H9 (cell line): ENCODE measurements around the gene KCNJ16. TPM values are rescaled to one million over a fixed set of nuclear protein-coding genes. Genes with fewer than 3 reads are reported as not detected.

Experiments
- DNase-seq: peaks from one replicate; pipeline ENCODE4 v3.0.0-alpha.2; 2017
- H2AFZ ChIP-seq: one replicate; pipeline ENCODE4 v1.6.1; 2013; ENCODE audit warnings: mild to moderate bottlenecking, low read length, control low read depth, moderate library complexity
- H2AK5ac ChIP-seq: 2 replicates; pipeline ENCODE4 v1.6.1; 2013; ENCODE audit warnings: low read length, control low read depth, mixed read lengths; ENCODE audit not compliant: insufficient read length
- H2BK120ac ChIP-seq: one replicate; pipeline ENCODE4 v1.6.1; 2013; ENCODE audit warnings: low read depth, mild to moderate bottlenecking, low read length, control low read depth, inconsistent platforms; ENCODE audit not compliant: poor library complexity, severe bottlenecking
- H2BK12ac ChIP-seq: 2 replicates; pipeline ENCODE4 v1.6.1; 2013; ENCODE audit warnings: low read length, control low read depth, mixed read lengths, low read depth; ENCODE audit not compliant: insufficient read length
- H2BK15ac ChIP-seq: 2 replicates; pipeline ENCODE4 v1.6.1; 2013; ENCODE audit warnings: low read depth, low read length, control low read depth
- H2BK20ac ChIP-seq: one replicate; pipeline ENCODE4 v1.6.1; 2013; ENCODE audit warnings: low read depth, mild to moderate bottlenecking, low read length, control low read depth, inconsistent platforms; ENCODE audit not compliant: poor library complexity, severe bottlenecking
- H2BK5ac ChIP-seq: 2 replicates; pipeline ENCODE4 v1.6.1; 2013; ENCODE audit warnings: low read length, control low read depth, mixed read lengths; ENCODE audit not compliant: insufficient read length
- H3K14ac ChIP-seq: 2 replicates; pipeline ENCODE4 v1.6.1; 2013; ENCODE audit warnings: low read length, control low read depth; ENCODE audit not compliant: insufficient read depth
- H3K18ac ChIP-seq: 2 replicates; pipeline ENCODE4 v1.6.1; 2013; ENCODE audit warnings: low read depth, mild to moderate bottlenecking, mixed read lengths, low read length, control low read depth; ENCODE audit not compliant: insufficient read length
- H3K23ac ChIP-seq: 2 replicates; pipeline ENCODE4 v1.6.1; 2013; ENCODE audit warnings: low read length, control low read depth, mixed read lengths, low read depth; ENCODE audit not compliant: insufficient read length
- H3K23me2 ChIP-seq: 2 replicates; pipeline ENCODE4 v1.6.1; 2013; ENCODE audit warnings: low read depth, mild to moderate bottlenecking, mixed read lengths, low read length, control low read depth; ENCODE audit not compliant: insufficient read length, poor library complexity, severe bottlenecking
- H3K27ac ChIP-seq: 2 replicates; pipeline ENCODE4 v1.5.1; 2013; ENCODE audit warnings: low read length, control low read depth, mixed read lengths, low read depth; ENCODE audit not compliant: insufficient read length
- H3K27me3 ChIP-seq: 2 replicates; pipeline ENCODE4 v1.6.1; 2013; ENCODE audit warnings: low read length, control low read depth, inconsistent platforms; ENCODE audit not compliant: insufficient read depth
- H3K4ac ChIP-seq: 2 replicates; pipeline ENCODE4 v1.6.1; 2013; ENCODE audit warnings: low read depth, mild to moderate bottlenecking, control low read depth, inconsistent platforms, low read length, moderate library complexity
- H3K4me1 ChIP-seq: 2 replicates; pipeline ENCODE4 v1.6.1; 2013; ENCODE audit warnings: low read length, control low read depth, inconsistent platforms; ENCODE audit not compliant: insufficient read depth
- H3K4me2 ChIP-seq: 2 replicates; pipeline ENCODE4 v1.6.1; 2013; ENCODE audit warnings: low read length, control low read depth, mixed read lengths; ENCODE audit not compliant: insufficient read length, insufficient read depth
- H3K56ac ChIP-seq: 2 replicates; pipeline ENCODE4 v1.6.1; 2013; ENCODE audit warnings: low read depth, mild to moderate bottlenecking, mixed read lengths, low read length, control low read depth; ENCODE audit not compliant: insufficient read length
- H3K79me1 ChIP-seq: 2 replicates; pipeline ENCODE4 v1.6.1; 2013; ENCODE audit warnings: low read depth, mild to moderate bottlenecking, moderate library complexity, low read length, control low read depth, inconsistent platforms; ENCODE audit not compliant: insufficient read depth, poor library complexity, severe bottlenecking
- H3K79me2 ChIP-seq: 2 replicates; pipeline ENCODE4 v1.6.1; 2013; ENCODE audit warnings: low read length, control low read depth, inconsistent platforms; ENCODE audit not compliant: insufficient read depth
- H3K9ac ChIP-seq: 2 replicates; pipeline ENCODE4 v1.6.1; 2013; ENCODE audit warnings: low read length, control low read depth, mixed read lengths; ENCODE audit not compliant: insufficient read length; ENCODE audit errors: extremely low read depth
- H3K9me3 ChIP-seq: one replicate; pipeline ENCODE4 v1.6.1; 2013; ENCODE audit warnings: low read depth, low read length, inconsistent platforms; ENCODE audit not compliant: control insufficient read depth
- H3T11ph ChIP-seq: one replicate; pipeline ENCODE4 v1.6.1; 2013; ENCODE audit warnings: mild to moderate bottlenecking, low read length, control low read depth, inconsistent platforms
- H4K20me1 ChIP-seq: one replicate; pipeline ENCODE4 v1.6.1; 2013; ENCODE audit not compliant: control insufficient read depth, insufficient read length, insufficient read depth
- H4K5ac ChIP-seq: 2 replicates; pipeline ENCODE4 v1.6.1; 2013; ENCODE audit warnings: low read depth, mild to moderate bottlenecking, mixed read lengths, low read length, control low read depth; ENCODE audit not compliant: insufficient read length
- H4K8ac ChIP-seq: replicated peaks from 2 replicates; pipeline ENCODE4 v1.6.1; 2013; ENCODE audit warnings: low read length, control low read depth, mixed read lengths, low read depth; ENCODE audit not compliant: insufficient read length
- H4K91ac ChIP-seq: 2 replicates; pipeline ENCODE4 v1.6.1; 2013; ENCODE audit warnings: low read depth, mild to moderate bottlenecking, moderate library complexity, mixed read lengths, low read length, control low read depth; ENCODE audit not compliant: insufficient read length
- H3K27ac Mint-ChIP-seq, 3 experiments: 2 replicates in 2 of 3; 3 replicates in 1 of 3; pipeline ENCODE4 v1.8.0; 2020 to 2021; ENCODE audit warnings: mixed read lengths in 3 of 3, mild to moderate bottlenecking in 1 of 3, moderate library complexity in 1 of 3
- H3K27me3 Mint-ChIP-seq: 2 replicates; pipeline ENCODE4 v1.8.0; 2021; ENCODE audit warnings: low read depth, mild to moderate bottlenecking, moderate library complexity, mixed read lengths
- H3K36me3 Mint-ChIP-seq, 3 experiments: 2 replicates in 2 of 3; 3 replicates in 1 of 3; pipeline ENCODE4 v1.8.0; 2020 to 2021; ENCODE audit warnings: low read depth in 3 of 3, mixed read lengths in 3 of 3; ENCODE audit not compliant: insufficient read depth in 1 of 3
- H3K4me1 Mint-ChIP-seq, 2 experiments: 2 replicates each; pipeline ENCODE4 v1.8.0; 2020; ENCODE audit warnings: mixed read lengths in 2 of 2
- H3K4me3 Mint-ChIP-seq, 2 experiments: 2 replicates in 1 of 2; 3 replicates in 1 of 2; pipeline ENCODE4 v1.8.0; 2020 to 2021; ENCODE audit warnings: mild to moderate bottlenecking in 2 of 2, mixed read lengths in 2 of 2, moderate library complexity in 1 of 2
- H3K9me3 Mint-ChIP-seq, 2 experiments: 2 replicates in 1 of 2; 3 replicates in 1 of 2; pipeline ENCODE4 v1.8.0; 2020; ENCODE audit warnings: mild to moderate bottlenecking in 2 of 2, mixed read lengths in 2 of 2, moderate library complexity in 1 of 2
- WGBS: extraction: QIAGEN DNeasy Blood & Tissue Kit; methylation state at CpG from one replicate; pipeline ENCODE4 v1.1.7; 2013; ENCODE audit warnings: missing lambda C conversion rate, low lambda C conversion rate, mixed read lengths; ENCODE audit not compliant: insufficient read length; ENCODE audit errors: extremely low coverage; 5-methylcytosine and 5-hydroxymethylcytosine counted together
- total RNA-seq: library from RNA; stranded (reverse); gene quantifications from 2 replicates; pipeline ENCODE4 v1.2.1, GENCODE V29; 2021
- TF ChIP-seq, protein P1 (sequence below): fragments of 200-600 bp; sonication (generic); conservative IDR thresholded peaks from 3 replicates; pipeline ENCODE4 v1.8.0; 2021; ENCODE audit warnings: antibody characterized with exemption, mild to moderate bottlenecking

KCNJ16 gene
- total RNA-seq, 1 experiment from 2014 or later: not detected

GRCh38 chr17:70080541-70081347 lies 5.7 kb downstream of the KCNJ16 start:
- Histone ChIP-seq H4K5ac (no peak overlapping the region), H3K4me2 (no peak overlapping the region), H3K4me1 (no peaks in the 10 kb centered on the region), H3T11ph (no peak overlapping the region), H3K23me2 (no peaks in the 10 kb centered on the region), H3K56ac (no peak overlapping the region), H4K20me1 (no peaks in the 10 kb centered on the region), H3K4ac (no peak overlapping the region), H3K9me3 (no peaks in the 10 kb centered on the region), H3K27me3 (no peaks in the 10 kb centered on the region), H3K23ac (no peak overlapping the region), H4K8ac (no peak overlapping the region), H3K18ac (no peak overlapping the region), H3K79me1 (no peaks in the 10 kb centered on the region), H2AFZ (no peak overlapping the region), H2BK12ac (no peak overlapping the region), H2AK5ac (no peak overlapping the region), H3K9ac (no peak overlapping the region), H2BK120ac (no peak overlapping the region), H2BK5ac (no peak overlapping the region), H3K27ac (no peak overlapping the region), H2BK15ac (no peak overlapping the region), H3K79me2 (no peaks in the 10 kb centered on the region), H4K91ac (no peak overlapping the region), H2BK20ac (no peak overlapping the region), H3K14ac (no peak overlapping the region)
- Mint-ChIP-seq H3K27ac (no peak overlapping the region), H3K36me3 (no peaks in the 10 kb centered on the region), H3K4me1 (no peaks in the 10 kb centered on the region), H3K9me3 (no peaks in the 10 kb centered on the region; a peak in 1 of 5 replicates), H3K27me3 (no peaks in the 10 kb centered on the region), H3K4me3 (no peak overlapping the region)
- no CpG with 5 or more reads among the region's 7 CpGs for WGBS
- no peak for DNase-seq
- TF ChIP-seq, protein P1, sequence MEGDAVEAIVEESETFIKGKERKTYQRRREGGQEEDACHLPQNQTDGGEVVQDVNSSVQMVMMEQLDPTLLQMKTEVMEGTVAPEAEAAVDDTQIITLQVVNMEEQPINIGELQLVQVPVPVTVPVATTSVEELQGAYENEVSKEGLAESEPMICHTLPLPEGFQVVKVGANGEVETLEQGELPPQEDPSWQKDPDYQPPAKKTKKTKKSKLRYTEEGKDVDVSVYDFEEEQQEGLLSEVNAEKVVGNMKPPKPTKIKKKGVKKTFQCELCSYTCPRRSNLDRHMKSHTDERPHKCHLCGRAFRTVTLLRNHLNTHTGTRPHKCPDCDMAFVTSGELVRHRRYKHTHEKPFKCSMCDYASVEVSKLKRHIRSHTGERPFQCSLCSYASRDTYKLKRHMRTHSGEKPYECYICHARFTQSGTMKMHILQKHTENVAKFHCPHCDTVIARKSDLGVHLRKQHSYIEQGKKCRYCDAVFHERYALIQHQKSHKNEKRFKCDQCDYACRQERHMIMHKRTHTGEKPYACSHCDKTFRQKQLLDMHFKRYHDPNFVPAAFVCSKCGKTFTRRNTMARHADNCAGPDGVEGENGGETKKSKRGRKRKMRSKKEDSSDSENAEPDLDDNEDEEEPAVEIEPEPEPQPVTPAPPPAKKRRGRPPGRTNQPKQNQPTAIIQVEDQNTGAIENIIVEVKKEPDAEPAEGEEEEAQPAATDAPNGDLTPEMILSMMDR: no peak
